ENCODE data around the gene FREM1. TPM values are rescaled to one million over a fixed set of nuclear protein-coding genes. Genes with fewer than 3 reads are reported as not detected.

Gene FREM1
- total RNA-seq, 2 experiments from 2014 or later: not detected

DNA sequence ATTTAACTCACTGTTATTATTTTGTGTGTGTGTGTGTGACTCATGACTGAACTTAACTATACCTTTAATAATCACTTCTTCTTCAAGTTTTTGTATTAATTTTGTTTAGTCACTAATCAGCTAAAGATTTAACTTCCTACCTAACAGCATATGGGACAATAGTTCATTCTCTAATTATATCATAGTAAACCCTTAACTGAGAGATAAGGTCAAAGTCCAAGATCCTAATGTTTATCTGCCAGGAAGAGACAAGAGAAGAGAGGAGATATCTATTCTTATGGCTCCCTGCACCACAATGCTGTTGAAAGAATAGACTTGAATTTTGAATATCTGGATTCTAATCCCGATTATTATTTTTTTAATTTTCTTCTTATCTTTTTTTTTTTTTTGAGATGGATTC, 28.1 kb downstream of the FREM1 start:
- POLR2A ChIA-PET: no interaction called here
- no peak overlapping the region for H3K27ac Mint-ChIP-seq
- H3K27me3 Mint-ChIP-seq: peaks cover 7% of the 10 kb centered on the region
- no peaks in the 10 kb centered on the region for H3K4me1 Mint-ChIP-seq
- no peak for DNase-seq
- no peaks in the 10 kb centered on the region for H3K9me3 Mint-ChIP-seq
- H3K36me3 Mint-ChIP-seq: no peaks in the 10 kb centered on the region
- no peak for ATAC-seq (ENCODE audit: low read depth)
- H3K4me3 Mint-ChIP-seq: no peak overlapping the region

DNA sequence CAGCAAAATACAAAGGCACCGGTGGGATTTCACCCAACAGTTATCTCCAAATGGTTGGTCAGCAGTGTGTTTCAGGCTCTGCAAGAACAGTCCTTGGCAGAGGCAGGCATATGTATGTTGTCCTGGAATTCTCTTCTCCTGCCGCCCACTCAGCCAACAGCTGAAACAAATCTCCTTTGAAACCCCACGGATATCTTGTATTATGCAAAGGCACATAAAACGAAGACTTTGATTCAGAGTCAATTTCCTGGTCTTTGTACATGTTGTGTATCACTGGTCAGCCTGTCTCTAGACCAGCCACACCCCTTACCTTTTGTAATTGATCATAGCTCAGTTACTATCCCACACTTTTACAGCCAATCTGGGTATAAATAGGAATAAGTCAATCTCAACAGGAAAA, 29.2 kb downstream of the FREM1 start:
- Mint-ChIP-seq H3K27me3 (peaks cover 7% of the 10 kb centered on the region), H3K36me3 (no peaks in the 10 kb centered on the region), H3K4me1 (no peaks in the 10 kb centered on the region), H3K9me3 (no peaks in the 10 kb centered on the region), H3K27ac (no peak overlapping the region), H3K4me3 (no peak overlapping the region)
- POLR2A ChIA-PET: no interaction called here
- no peak for ATAC-seq (ENCODE audit: low read depth)
- no peak for DNase-seq

DNA sequence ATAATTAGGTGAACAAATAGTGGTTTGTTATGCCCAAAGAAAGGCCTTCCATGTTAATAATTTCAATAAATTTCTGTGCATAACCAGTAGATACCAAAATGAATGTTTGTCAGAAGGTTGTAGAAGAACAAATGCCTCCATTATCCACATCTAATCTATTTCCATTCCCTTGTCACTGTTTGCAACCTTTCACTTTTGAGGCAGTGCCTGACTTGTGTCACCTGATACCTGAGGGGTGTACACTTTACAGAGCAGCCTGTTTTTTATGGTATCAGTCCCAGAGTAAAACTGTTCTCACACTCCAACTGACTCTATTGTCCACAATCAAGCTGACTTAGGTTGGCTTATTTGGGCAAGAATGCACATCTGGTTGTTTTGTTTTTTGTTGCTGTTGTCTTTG, 40.1 kb downstream of the FREM1 start:
- H3K4me1 Mint-ChIP-seq: no peaks in the 10 kb centered on the region
- H3K27ac Mint-ChIP-seq: no peak overlapping the region
- ATAC-seq (ENCODE audit: low read depth) (no peak), DNase-seq (no peak)
- H3K36me3 Mint-ChIP-seq: no peaks in the 10 kb centered on the region
- POLR2A ChIA-PET: no interaction called here
- H3K4me3 Mint-ChIP-seq: no peak overlapping the region
- H3K9me3 Mint-ChIP-seq: peaks cover 3% of the 10 kb centered on the region
- peaks cover 2% of the 10 kb centered on the region for H3K27me3 Mint-ChIP-seq

DNA sequence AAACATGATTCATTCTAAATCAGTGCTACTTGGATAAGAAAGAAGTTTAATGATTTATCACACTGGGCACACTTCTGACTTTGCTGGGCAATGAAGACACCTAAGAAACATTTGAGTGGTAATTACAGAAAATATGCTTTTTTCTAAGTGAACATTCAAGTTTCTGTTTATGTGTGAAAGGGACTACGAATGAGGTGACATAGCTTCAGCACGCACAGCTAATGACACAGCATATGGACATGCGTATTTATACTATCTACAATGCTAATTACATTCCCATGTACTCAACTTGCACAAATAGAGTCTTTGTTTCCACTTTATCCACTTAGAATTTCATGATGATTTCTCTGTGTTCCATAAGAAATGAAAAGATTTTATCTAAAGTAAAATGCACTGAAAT, 40.6 kb downstream of the FREM1 start:
- POLR2A ChIA-PET: no interaction called here
- H3K27me3 Mint-ChIP-seq: peaks cover 2% of the 10 kb centered on the region
- ATAC-seq (ENCODE audit: low read depth) (no peak), DNase-seq (no peak)
- no peak overlapping the region for H3K4me3 Mint-ChIP-seq
- no peaks in the 10 kb centered on the region for H3K4me1 Mint-ChIP-seq
- H3K36me3 Mint-ChIP-seq: no peaks in the 10 kb centered on the region
- H3K9me3 Mint-ChIP-seq: peaks cover 3% of the 10 kb centered on the region
- H3K27ac Mint-ChIP-seq: no peak overlapping the region

DNA sequence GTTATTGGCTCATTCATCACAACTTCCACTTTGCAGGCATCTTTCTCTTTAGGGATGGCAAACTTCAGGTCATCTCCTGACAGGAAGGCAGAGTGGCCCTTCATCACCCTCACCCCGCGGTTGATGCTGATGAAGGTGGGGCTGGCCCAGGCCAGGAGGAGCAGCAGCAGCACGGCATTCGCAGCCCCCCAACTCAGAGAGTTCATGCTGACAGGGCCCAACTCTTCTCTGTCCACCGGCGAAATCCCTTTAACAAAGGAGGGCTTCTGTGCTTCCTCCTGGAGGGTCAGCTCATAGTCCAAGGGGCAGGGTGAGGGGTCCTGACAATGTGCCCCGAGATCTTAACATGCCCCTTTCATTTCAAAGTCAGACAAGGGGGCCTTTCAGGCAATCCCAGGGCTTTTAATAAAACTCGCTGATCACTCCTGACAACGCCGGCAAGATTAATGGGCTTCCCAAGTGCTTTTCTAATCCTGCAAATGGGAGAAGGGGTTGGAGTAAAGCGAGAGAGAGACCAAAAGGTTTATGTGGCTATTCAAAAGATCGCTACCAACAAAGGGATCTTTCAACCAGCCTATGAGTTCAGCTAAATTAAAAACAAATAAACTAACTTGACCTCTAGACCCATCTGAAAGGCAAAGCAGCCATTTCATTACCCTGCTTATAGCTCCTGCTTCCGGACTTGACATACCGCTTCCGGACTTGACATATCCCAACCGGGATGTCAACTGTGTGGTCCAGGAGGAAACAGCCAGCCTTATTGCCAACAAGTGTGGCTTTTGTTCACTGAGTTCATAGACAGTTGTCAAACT, 41.2 kb downstream of the FREM1 start:
- DNase-seq (no peak), ATAC-seq (ENCODE audit: low read depth) (no peak)
- H3K4me1 Mint-ChIP-seq: no peaks in the 10 kb centered on the region
- H3K27ac Mint-ChIP-seq: no peak overlapping the region
- no peaks in the 10 kb centered on the region for H3K36me3 Mint-ChIP-seq
- peaks cover 2% of the 10 kb centered on the region for H3K27me3 Mint-ChIP-seq
- peaks cover 2% of the 10 kb centered on the region for H3K9me3 Mint-ChIP-seq
- POLR2A ChIA-PET: no interaction called here
- no peak overlapping the region for H3K4me3 Mint-ChIP-seq

GRCh38 chr9:14868418-14868771, 41.8 kb downstream of the FREM1 start:
- H3K4me1 Mint-ChIP-seq: no peaks in the 10 kb centered on the region
- H3K4me3 Mint-ChIP-seq: no peak overlapping the region
- ATAC-seq (ENCODE audit: low read depth) (no peak), DNase-seq (no peak)
- no peaks in the 10 kb centered on the region for H3K36me3 Mint-ChIP-seq
- H3K27me3 Mint-ChIP-seq: peaks cover 2% of the 10 kb centered on the region
- POLR2A ChIA-PET: no interaction called here
- H3K9me3 Mint-ChIP-seq: no peaks in the 10 kb centered on the region
- H3K27ac Mint-ChIP-seq: no peak overlapping the region

DNA sequence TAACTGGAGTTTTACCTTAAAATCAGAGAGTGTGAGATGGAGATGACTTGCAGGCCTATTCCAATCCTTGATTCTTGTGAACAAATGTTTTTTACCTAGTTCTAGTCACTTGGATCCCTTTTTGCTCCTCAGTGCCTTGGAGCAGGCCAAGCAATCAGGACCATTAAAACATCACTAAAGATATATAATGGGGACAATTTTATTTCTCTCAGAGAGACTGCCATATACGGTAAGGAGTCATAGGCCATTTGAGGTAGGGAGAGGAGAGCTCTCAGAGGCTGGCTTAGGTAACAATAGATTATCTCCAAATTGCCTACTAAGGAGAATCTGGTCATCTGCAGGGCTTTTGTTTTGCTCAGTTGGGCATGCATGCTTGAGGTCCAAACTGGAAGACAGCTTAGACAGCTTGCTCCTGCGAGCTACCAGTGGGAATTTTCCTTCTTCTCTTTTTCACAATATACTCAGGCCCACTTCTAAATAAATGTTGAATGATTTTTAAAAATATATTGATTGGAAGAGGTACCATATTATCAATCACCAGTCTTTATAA, 44.0 kb downstream of the FREM1 start:
- Mint-ChIP-seq H3K27ac (no peak overlapping the region), H3K4me3 (no peak overlapping the region), H3K27me3 (peaks cover 2% of the 10 kb centered on the region), H3K36me3 (no peaks in the 10 kb centered on the region), H3K9me3 (no peaks in the 10 kb centered on the region), H3K4me1 (no peaks in the 10 kb centered on the region)
- no peak for DNase-seq
- POLR2A ChIA-PET: no interaction called here
- ATAC-seq (ENCODE audit: low read depth): no peak

DNA sequence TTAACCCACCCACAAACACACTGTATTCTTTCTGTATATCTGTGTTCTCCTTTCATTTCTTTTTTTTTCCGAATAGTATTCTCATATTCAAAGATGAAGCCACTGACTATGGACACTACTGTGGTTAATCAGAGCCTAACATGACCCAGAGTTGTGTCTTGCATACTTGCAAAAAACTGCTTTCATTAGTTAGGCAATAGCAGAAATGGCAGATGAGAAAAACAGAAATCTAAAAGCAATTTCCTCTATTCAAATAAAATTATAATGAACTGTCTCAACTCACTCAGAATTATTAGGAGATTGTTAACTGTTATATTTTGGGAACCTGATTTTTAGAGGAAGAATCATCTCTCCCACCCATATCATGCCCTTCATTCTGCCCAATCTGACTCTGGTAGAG, 45.9 kb downstream of the FREM1 start:
- ATAC-seq (ENCODE audit: low read depth) (no peak), DNase-seq (no peak)
- H3K36me3 Mint-ChIP-seq: no peaks in the 10 kb centered on the region
- no peak overlapping the region for H3K4me3 Mint-ChIP-seq
- peaks cover 2% of the 10 kb centered on the region for H3K27me3 Mint-ChIP-seq
- POLR2A ChIA-PET: no interaction called here
- H3K4me1 Mint-ChIP-seq: no peaks in the 10 kb centered on the region
- no peaks in the 10 kb centered on the region for H3K9me3 Mint-ChIP-seq
- H3K27ac Mint-ChIP-seq: no peak overlapping the region

GRCh38 chr9:14863402-14863801, 46.8 kb downstream of the FREM1 start:
- Mint-ChIP-seq H3K4me1 (no peaks in the 10 kb centered on the region), H3K36me3 (no peaks in the 10 kb centered on the region), H3K4me3 (no peak overlapping the region), H3K9me3 (no peaks in the 10 kb centered on the region), H3K27me3 (peaks cover 2% of the 10 kb centered on the region), H3K27ac (no peak overlapping the region)
- DNase-seq: no peak
- ATAC-seq (ENCODE audit: low read depth): no peak
- POLR2A ChIA-PET: no interaction called here

DNA sequence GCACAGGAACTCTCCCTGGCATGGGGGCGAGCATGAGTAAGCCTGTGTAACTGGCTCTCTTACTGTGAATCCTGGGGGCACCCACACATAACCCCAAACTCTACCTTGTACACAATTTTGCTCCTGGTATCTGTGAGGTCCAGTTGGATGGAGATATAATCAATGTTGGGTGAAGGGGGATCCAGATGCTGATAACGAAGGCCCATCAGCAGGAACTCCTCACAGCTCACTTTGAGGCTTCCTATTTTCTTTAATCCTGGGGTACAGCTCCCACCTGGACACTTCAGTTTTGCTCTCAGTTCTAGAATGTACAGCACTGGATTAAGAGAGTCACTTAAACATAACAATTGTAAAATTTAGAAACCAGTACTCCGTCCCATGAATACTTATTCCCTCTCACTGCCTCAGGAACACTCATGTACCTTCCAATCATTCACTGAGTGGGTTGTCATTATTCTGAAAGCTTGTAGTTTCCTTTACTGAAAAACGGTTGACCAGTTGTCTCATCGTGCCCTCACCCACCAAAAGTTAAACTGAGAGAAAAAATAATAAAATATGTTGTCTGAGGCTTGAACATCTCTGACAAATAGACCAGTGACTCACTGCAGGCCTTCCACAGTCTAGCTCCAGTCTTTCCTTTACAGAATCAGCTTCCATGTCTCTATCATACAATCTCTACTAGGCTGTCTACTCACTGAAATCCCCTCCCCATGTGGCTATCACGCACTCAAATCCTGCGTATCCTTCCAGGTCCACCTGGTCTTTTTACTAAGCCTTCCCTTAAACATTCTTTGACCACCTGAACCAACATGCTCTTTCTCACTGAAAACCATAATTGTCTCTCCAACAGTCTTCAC, 52.6 kb downstream of the FREM1 start:
- DNase-seq (no peak), ATAC-seq (ENCODE audit: low read depth) (no peak)
- Mint-ChIP-seq H3K36me3 (no peaks in the 10 kb centered on the region), H3K9me3 (no peaks in the 10 kb centered on the region), H3K4me1 (no peaks in the 10 kb centered on the region), H3K4me3 (no peak overlapping the region), H3K27me3 (no peaks in the 10 kb centered on the region), H3K27ac (no peak overlapping the region)
- POLR2A ChIA-PET: no interaction called here

- Mint-ChIP-seq H3K4me1 (peaks cover 1% of the 10 kb centered on the region), H3K27ac (no peak overlapping the region), H3K36me3 (no peaks in the 10 kb centered on the region), H3K4me3 (no peak overlapping the region), H3K9me3 (no peaks in the 10 kb centered on the region), H3K27me3 (peaks cover 8% of the 10 kb centered on the region)
- DNase-seq (no peak), ATAC-seq (ENCODE audit: low read depth) (no peak)
- POLR2A ChIA-PET: no interaction called here
These were observed 60.4 kb downstream of the FREM1 start for GRCh38 chr9:14849851-14850250.

- POLR2A ChIA-PET: no interaction called here
- no peak for DNase-seq
These were observed 60.9 kb downstream of the FREM1 start for GRCh38 chr9:14849296-14849695.

GRCh38 chr9:14846871-14847311, 63.3 kb downstream of the FREM1 start:
- Mint-ChIP-seq H3K4me3 (no peak overlapping the region), H3K4me1 (peaks cover 1% of the 10 kb centered on the region), H3K36me3 (no peaks in the 10 kb centered on the region), H3K9me3 (no peaks in the 10 kb centered on the region), H3K27me3 (peaks cover 11% of the 10 kb centered on the region), H3K27ac (no peak overlapping the region)
- ATAC-seq (ENCODE audit: low read depth) (peak; percentile 94), DNase-seq (peak; percentile 69)
- POLR2A ChIA-PET: no interaction called here

More at GRCh38 chr9:14849296-14849695, 60.9 kb downstream of the FREM1 start:
- no peaks in the 10 kb centered on the region for H3K9me3 Mint-ChIP-seq
- no peak overlapping the region for H3K27ac Mint-ChIP-seq
- no peak for ATAC-seq (ENCODE audit: low read depth)
- H3K4me1 Mint-ChIP-seq: peaks cover 1% of the 10 kb centered on the region
- H3K27me3 Mint-ChIP-seq: peaks cover 8% of the 10 kb centered on the region
- no peak overlapping the region for H3K4me3 Mint-ChIP-seq
- no peaks in the 10 kb centered on the region for H3K36me3 Mint-ChIP-seq

GRCh38 chr9:14843163-14843562, 67.1 kb downstream of the FREM1 start:
- H3K36me3 Mint-ChIP-seq: no peaks in the 10 kb centered on the region
- H3K4me1 Mint-ChIP-seq: peaks cover 1% of the 10 kb centered on the region
- H3K4me3 Mint-ChIP-seq: no peak overlapping the region
- DNase-seq (no peak), ATAC-seq (ENCODE audit: low read depth) (no peak)
- no peak overlapping the region for H3K27ac Mint-ChIP-seq
- POLR2A ChIA-PET: no interaction called here
- no peaks in the 10 kb centered on the region for H3K9me3 Mint-ChIP-seq
- H3K27me3 Mint-ChIP-seq: peaks cover 5% of the 10 kb centered on the region

All from activated naive CD8-positive, alpha-beta T cell treated with anti-CD3 and anti-CD28 coated beads, Interleukin-2, amount 10 ng/mL, durations not matched to agents 7 days and 5 days (primary cell).